Body of pancreas (tissue), 4 donors: Measurements from ENCODE around the gene NOS3.

Experiments used
- POLR2A ChIP-seq, 3 donors: fragments of 450-650 bp; IDR thresholded peaks; one replicate each; pipeline ENCODE4 v1.6.1; 2016; ENCODE audit warnings: antibody characterized with exemption in 3 of 3, mild to moderate bottlenecking in 2 of 3
- TF ChIP-seq, protein P1 (sequence below), 7 experiments: fragments of 450-650 bp in 4 of 7; fragments of 200-600 bp in 3 of 7; sonication (generic) in 3 of 7; IDR thresholded peaks; one replicate each; pipeline ENCODE4 v1.5.1; 2016 to 2019; ENCODE audit warnings: antibody characterized with exemption in 7 of 7

DNA sequence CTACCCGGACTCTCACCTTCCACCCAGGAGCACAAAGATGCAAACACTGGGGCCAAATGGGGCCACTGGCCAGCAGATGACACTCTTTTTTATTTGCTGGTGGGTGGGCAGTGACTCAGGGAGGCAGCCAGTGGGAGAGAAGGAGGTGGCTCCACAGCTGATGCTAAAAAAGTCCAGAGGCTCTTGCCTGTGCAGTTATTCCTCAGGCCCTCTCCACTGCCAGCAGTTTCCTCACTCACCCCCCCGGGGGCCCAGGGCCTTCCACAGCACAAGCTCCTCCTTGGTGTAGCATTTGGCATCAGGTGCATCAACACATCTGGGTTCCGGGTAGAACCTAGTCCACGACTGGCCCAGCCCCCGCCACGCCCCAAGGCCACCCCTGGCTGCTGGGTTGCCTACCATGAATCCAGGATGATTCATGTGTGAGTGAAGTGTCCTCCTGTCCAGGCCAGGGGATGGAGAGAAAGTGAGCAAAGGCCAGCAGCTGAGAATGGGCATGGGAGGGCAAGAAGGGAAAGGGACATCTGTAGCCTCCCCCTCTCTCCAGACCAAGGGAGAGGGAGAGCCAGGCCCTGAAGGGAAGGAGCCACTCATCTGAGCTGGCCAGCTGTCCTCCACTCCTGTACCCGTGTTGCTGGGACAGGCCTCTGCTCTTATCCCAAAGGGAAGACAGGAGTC lies 11.0 kb upstream of the NOS3 start:
- TF ChIP-seq, protein P1, sequence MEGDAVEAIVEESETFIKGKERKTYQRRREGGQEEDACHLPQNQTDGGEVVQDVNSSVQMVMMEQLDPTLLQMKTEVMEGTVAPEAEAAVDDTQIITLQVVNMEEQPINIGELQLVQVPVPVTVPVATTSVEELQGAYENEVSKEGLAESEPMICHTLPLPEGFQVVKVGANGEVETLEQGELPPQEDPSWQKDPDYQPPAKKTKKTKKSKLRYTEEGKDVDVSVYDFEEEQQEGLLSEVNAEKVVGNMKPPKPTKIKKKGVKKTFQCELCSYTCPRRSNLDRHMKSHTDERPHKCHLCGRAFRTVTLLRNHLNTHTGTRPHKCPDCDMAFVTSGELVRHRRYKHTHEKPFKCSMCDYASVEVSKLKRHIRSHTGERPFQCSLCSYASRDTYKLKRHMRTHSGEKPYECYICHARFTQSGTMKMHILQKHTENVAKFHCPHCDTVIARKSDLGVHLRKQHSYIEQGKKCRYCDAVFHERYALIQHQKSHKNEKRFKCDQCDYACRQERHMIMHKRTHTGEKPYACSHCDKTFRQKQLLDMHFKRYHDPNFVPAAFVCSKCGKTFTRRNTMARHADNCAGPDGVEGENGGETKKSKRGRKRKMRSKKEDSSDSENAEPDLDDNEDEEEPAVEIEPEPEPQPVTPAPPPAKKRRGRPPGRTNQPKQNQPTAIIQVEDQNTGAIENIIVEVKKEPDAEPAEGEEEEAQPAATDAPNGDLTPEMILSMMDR (IDR thresholded peaks at IDR 0.05) = no peak
- TF ChIP-seq POLR2A (IDR thresholded peaks at IDR 0.05) = no peak
